Measurements from ENCODE around the gene CBLL1. TPM values are rescaled to one million over a fixed set of nuclear protein-coding genes. Genes with fewer than 3 reads are reported as not detected.

The CBLL1 gene
- total RNA-seq, 1 experiment from 2014 or later, result 35.0 TPM

DNA sequence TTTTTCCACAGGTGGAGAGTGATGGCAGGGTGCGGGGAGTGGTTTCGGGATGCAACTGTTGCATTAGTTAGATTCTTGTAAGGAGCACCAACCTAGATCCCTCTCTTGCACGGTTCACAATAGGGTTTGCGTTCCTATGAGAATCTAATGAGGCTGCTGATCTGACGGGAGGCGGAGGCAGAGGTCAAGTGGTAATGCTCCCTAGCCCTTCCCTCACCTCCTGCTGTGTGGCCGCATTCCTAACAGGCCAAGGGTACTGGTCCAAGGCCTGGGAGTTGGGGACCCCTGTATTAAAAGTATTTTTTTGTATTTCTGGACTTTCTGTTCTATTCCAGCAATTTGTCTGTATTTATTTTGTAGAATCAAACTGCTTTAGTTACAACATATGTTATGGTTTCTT lies 7.2 kb downstream of the CBLL1 start:
- H3K9ac ChIP-seq (ENCODE audit: low read length), result no peak overlapping the region
- H3K9me3 ChIP-seq (ENCODE audit: control insufficient read depth in 1 of 2, insufficient read depth in 1 of 2, low read depth in 1 of 2, low read length in 2 of 2), result no peaks in the 10 kb centered on the region
- peaks cover 23 to 44% of the 10 kb centered on the region in 2 experiments for H3K36me3 ChIP-seq (ENCODE audit: control insufficient read depth in 1 of 2, insufficient read depth in 2 of 2, low read length in 2 of 2)
- intact Hi-C loops (cut with micrococcal nuclease), result no loop called here
- DNase-seq (ENCODE audit: low read depth, low spot score) (no peak), ATAC-seq (no peak)
- H3K27ac ChIP-seq (ENCODE audit: low read depth, low read length), result no peak overlapping the region
- BruUV-seq (replicated peaks), result no TSS peak
- H3K4me1 ChIP-seq (ENCODE audit: control insufficient read depth in 1 of 2, insufficient read depth in 2 of 2, low read length in 2 of 2), result no peaks in the 10 kb centered on the region
- no peaks in the 10 kb centered on the region for H3K27me3 ChIP-seq (ENCODE audit: insufficient read depth, low read length)
- peaks cover 74% of the 10 kb centered on the region for H3K79me2 ChIP-seq (ENCODE audit: insufficient read depth, low read length)
- RAD21 ChIA-PET (ENCODE audit: low non-redundant PET in 1 of 2, low total read pairs in 2 of 2, uncharacterized antibody in 2 of 2, unreplicated experiment in 2 of 2), result no interaction called here
- POLR2A ChIA-PET, result no interaction called here
- no peak overlapping the region for H3K4me2 ChIP-seq (ENCODE audit: low read length)
- CTCF ChIA-PET, result no interaction called here
- H3K9me2 ChIP-seq (ENCODE audit: insufficient read depth), result no peaks in the 10 kb centered on the region
- TF ChIP-seq, protein P1, sequence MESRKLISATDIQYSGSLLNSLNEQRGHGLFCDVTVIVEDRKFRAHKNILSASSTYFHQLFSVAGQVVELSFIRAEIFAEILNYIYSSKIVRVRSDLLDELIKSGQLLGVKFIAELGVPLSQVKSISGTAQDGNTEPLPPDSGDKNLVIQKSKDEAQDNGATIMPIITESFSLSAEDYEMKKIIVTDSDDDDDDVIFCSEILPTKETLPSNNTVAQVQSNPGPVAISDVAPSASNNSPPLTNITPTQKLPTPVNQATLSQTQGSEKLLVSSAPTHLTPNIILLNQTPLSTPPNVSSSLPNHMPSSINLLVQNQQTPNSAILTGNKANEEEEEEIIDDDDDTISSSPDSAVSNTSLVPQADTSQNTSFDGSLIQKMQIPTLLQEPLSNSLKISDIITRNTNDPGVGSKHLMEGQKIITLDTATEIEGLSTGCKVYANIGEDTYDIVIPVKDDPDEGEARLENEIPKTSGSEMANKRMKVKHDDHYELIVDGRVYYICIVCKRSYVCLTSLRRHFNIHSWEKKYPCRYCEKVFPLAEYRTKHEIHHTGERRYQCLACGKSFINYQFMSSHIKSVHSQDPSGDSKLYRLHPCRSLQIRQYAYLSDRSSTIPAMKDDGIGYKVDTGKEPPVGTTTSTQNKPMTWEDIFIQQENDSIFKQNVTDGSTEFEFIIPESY (IDR thresholded peaks at IDR 0.05; ENCODE audit: extremely low read depth, insufficient replicate concordance, low read length), result no peak
- TF ChIP-seq ZNF274 (IDR thresholded peaks at IDR 0.05; ENCODE audit: low read depth, low read length), result no peak
- TF ChIP-seq, protein P2, sequence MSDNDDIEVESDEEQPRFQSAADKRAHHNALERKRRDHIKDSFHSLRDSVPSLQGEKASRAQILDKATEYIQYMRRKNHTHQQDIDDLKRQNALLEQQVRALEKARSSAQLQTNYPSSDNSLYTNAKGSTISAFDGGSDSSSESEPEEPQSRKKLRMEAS (IDR thresholded peaks at IDR 0.05), result no peak
- H4K20me1 ChIP-seq (ENCODE audit: insufficient read depth), result peaks cover 15% of the 10 kb centered on the region; the same call in 1 of the 2 replicates
- H2AFZ ChIP-seq (ENCODE audit: low read depth, low read length, poor library complexity, severe bottlenecking), result no peak overlapping the region
- no peak overlapping the region for H3K4me3 ChIP-seq (replicated peaks in 1 of 2; ENCODE audit: low read depth in 1 of 2, low read length in 2 of 2)

DNA sequence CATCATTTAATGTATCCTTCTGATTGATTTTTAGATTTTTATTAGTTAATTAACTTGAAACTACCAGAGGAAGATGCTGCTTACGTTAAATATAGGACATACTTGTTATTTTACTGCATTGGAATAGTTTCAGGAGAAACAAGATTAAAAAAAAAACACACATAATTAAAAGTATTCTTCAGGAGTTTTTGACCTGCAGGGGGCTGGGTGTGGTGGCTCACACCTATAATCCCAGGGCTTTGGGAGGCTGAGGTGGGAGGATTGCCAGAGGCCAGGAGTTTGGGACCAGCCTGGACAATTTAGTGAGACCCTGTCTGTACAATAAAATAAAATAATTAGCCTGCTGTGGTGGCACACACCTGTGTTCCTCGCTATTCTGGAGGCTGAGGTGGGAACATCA lies 10.7 kb downstream of the CBLL1 start:
- H3K36me3 ChIP-seq (ENCODE audit: control insufficient read depth in 1 of 2, insufficient read depth in 2 of 2, low read length in 2 of 2), result peaks cover 47 to 60% of the 10 kb centered on the region in 2 experiments
- intact Hi-C loops (cut with micrococcal nuclease), result no loop called here

More for the DNA sequence above, 10.7 kb downstream of the CBLL1 start:
- BruUV-seq (replicated peaks), result no TSS peak
- no peak overlapping the region for H3K4me3 ChIP-seq (replicated peaks in 1 of 2; ENCODE audit: low read depth in 1 of 2, low read length in 2 of 2)
- DNase-seq (ENCODE audit: low read depth, low spot score) (no peak), ATAC-seq (no peak)
- H3K4me2 ChIP-seq (ENCODE audit: low read length), result no peak overlapping the region
- H3K79me2 ChIP-seq (ENCODE audit: insufficient read depth, low read length), result peaks cover 39% of the 10 kb centered on the region
- H3K4me1 ChIP-seq (ENCODE audit: control insufficient read depth in 1 of 2, insufficient read depth in 2 of 2, low read length in 2 of 2), result no peaks in the 10 kb centered on the region
- ChIA-PET CTCF (no interaction called here), POLR2A (no interaction called here), RAD21 (ENCODE audit: low non-redundant PET in 1 of 2, low total read pairs in 2 of 2, uncharacterized antibody in 2 of 2, unreplicated experiment in 2 of 2) (no interaction called here)
- H3K27me3 ChIP-seq (ENCODE audit: insufficient read depth, low read length), result no peaks in the 10 kb centered on the region
- no peak overlapping the region for H3K9ac ChIP-seq (ENCODE audit: low read length)
- H3K9me3 ChIP-seq (ENCODE audit: control insufficient read depth in 1 of 2, insufficient read depth in 1 of 2, low read depth in 1 of 2, low read length in 2 of 2), result no peaks in the 10 kb centered on the region
- no peak overlapping the region for H3K27ac ChIP-seq (ENCODE audit: low read depth, low read length)
- no peaks in the 10 kb centered on the region for H4K20me1 ChIP-seq (ENCODE audit: insufficient read depth)
- H3K9me2 ChIP-seq (ENCODE audit: insufficient read depth), result no peaks in the 10 kb centered on the region
- TF ChIP-seq, protein P3, sequence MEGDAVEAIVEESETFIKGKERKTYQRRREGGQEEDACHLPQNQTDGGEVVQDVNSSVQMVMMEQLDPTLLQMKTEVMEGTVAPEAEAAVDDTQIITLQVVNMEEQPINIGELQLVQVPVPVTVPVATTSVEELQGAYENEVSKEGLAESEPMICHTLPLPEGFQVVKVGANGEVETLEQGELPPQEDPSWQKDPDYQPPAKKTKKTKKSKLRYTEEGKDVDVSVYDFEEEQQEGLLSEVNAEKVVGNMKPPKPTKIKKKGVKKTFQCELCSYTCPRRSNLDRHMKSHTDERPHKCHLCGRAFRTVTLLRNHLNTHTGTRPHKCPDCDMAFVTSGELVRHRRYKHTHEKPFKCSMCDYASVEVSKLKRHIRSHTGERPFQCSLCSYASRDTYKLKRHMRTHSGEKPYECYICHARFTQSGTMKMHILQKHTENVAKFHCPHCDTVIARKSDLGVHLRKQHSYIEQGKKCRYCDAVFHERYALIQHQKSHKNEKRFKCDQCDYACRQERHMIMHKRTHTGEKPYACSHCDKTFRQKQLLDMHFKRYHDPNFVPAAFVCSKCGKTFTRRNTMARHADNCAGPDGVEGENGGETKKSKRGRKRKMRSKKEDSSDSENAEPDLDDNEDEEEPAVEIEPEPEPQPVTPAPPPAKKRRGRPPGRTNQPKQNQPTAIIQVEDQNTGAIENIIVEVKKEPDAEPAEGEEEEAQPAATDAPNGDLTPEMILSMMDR (IDR thresholded peaks at IDR 0.05 in 2 of 3, conservative IDR thresholded peaks at IDR 0.05 in 1 of 3; ENCODE audit: borderline replicate concordance in 1 of 3, insufficient read depth in 1 of 3, low read depth in 2 of 3, low read length in 2 of 3), result peak in 2 of 3 experiments; percentile 21 to 51; a peak in 3 of 6 replicates
- TF ChIP-seq ZFX (IDR thresholded peaks at IDR 0.05), result no peak
- no peak overlapping the region for H2AFZ ChIP-seq (ENCODE audit: low read depth, low read length, poor library complexity, severe bottlenecking)
